ENCODE results near the gene PABPC1L.
A peak's percentile ranks its signal among the peaks of the same experiment; 100 is the strongest.

The PABPC1L gene

GRCh38 chr20:44887466-44887865 is 22.4 kb upstream of the PABPC1L start:
- Mint-ChIP-seq H3K9me3 (no peaks in the 10 kb centered on the region), H3K36me3 (ENCODE audit: low read depth) (peaks cover 32% of the 10 kb centered on the region), H3K4me1 (ENCODE audit: low read depth) (peaks cover 65% of the 10 kb centered on the region), H3K4me3 (peak overlapping the region; percentile 96), H3K27me3 (no peaks in the 10 kb centered on the region), H3K27ac (peak overlapping the region; percentile 93)

- H3K36me3 Mint-ChIP-seq (ENCODE audit: low read depth) = peaks cover 36% of the 10 kb centered on the region
- H3K27me3 Mint-ChIP-seq = no peaks in the 10 kb centered on the region
- no peaks in the 10 kb centered on the region for H3K9me3 Mint-ChIP-seq
- peak overlapping the region; percentile 96 for H3K4me3 Mint-ChIP-seq
- H3K27ac Mint-ChIP-seq = no peak overlapping the region
- H3K4me1 Mint-ChIP-seq (ENCODE audit: low read depth) = peaks cover 74% of the 10 kb centered on the region
Measured at GRCh38 chr20:44888226-44889103, 21.4 kb upstream of the PABPC1L start.

- Mint-ChIP-seq H3K4me3 (peak overlapping the region; percentile 6), H3K9me3 (no peaks in the 10 kb centered on the region), H3K27ac (peak overlapping the region; percentile 73), H3K36me3 (ENCODE audit: low read depth) (peaks cover 50% of the 10 kb centered on the region), H3K27me3 (no peaks in the 10 kb centered on the region), H3K4me1 (ENCODE audit: low read depth) (peaks cover 93% of the 10 kb centered on the region)
Measured at GRCh38 chr20:44891826-44892225, 18.0 kb upstream of the PABPC1L start.

- Mint-ChIP-seq H3K9me3 (no peaks in the 10 kb centered on the region), H3K36me3 (ENCODE audit: low read depth) (peaks cover 46% of the 10 kb centered on the region), H3K27me3 (no peaks in the 10 kb centered on the region), H3K4me3 (no peak overlapping the region), H3K4me1 (ENCODE audit: low read depth) (peaks cover 90% of the 10 kb centered on the region), H3K27ac (peak overlapping the region; percentile 1)
Measured at GRCh38 chr20:44894959-44895358, 14.9 kb upstream of the PABPC1L start.

GRCh38 chr20:44896583-44896982 is 13.3 kb upstream of the PABPC1L start:
- peaks cover 92% of the 10 kb centered on the region for H3K4me1 Mint-ChIP-seq (ENCODE audit: low read depth)
- no peaks in the 10 kb centered on the region for H3K27me3 Mint-ChIP-seq
- H3K9me3 Mint-ChIP-seq = no peaks in the 10 kb centered on the region
- peaks cover 56% of the 10 kb centered on the region for H3K36me3 Mint-ChIP-seq (ENCODE audit: low read depth)
- no peak overlapping the region for H3K27ac Mint-ChIP-seq
- H3K4me3 Mint-ChIP-seq = no peak overlapping the region

GRCh38 chr20:44897133-44897532 is 12.7 kb upstream of the PABPC1L start:
- Mint-ChIP-seq H3K9me3 (no peaks in the 10 kb centered on the region), H3K4me1 (ENCODE audit: low read depth) (peaks cover 87% of the 10 kb centered on the region), H3K36me3 (ENCODE audit: low read depth) (peaks cover 53% of the 10 kb centered on the region), H3K27me3 (no peaks in the 10 kb centered on the region), H3K27ac (peak overlapping the region; percentile 17), H3K4me3 (no peak overlapping the region)

- Mint-ChIP-seq H3K4me1 (ENCODE audit: low read depth) (peaks cover 57% of the 10 kb centered on the region), H3K27me3 (no peaks in the 10 kb centered on the region), H3K36me3 (ENCODE audit: low read depth) (peaks cover 60% of the 10 kb centered on the region), H3K27ac (peak overlapping the region; percentile 90), H3K9me3 (no peaks in the 10 kb centered on the region), H3K4me3 (peak overlapping the region; percentile 23)
Measured at GRCh38 chr20:44900231-44900854, 9.5 kb upstream of the PABPC1L start.

GRCh38 chr20:44901974-44902373 is 7.9 kb upstream of the PABPC1L start:
- H3K9me3 Mint-ChIP-seq = no peaks in the 10 kb centered on the region
- peaks cover 64% of the 10 kb centered on the region for H3K36me3 Mint-ChIP-seq (ENCODE audit: low read depth)
- peaks cover 41% of the 10 kb centered on the region for H3K4me1 Mint-ChIP-seq (ENCODE audit: low read depth)
- no peak overlapping the region for H3K4me3 Mint-ChIP-seq
- no peaks in the 10 kb centered on the region for H3K27me3 Mint-ChIP-seq
- H3K27ac Mint-ChIP-seq = no peak overlapping the region

- Mint-ChIP-seq H3K4me1 (ENCODE audit: low read depth) (peaks cover 23% of the 10 kb centered on the region), H3K36me3 (ENCODE audit: low read depth) (peaks cover 69% of the 10 kb centered on the region), H3K27me3 (no peaks in the 10 kb centered on the region), H3K9me3 (no peaks in the 10 kb centered on the region), H3K27ac (no peak overlapping the region), H3K4me3 (no peak overlapping the region)
Measured at GRCh38 chr20:44904377-44904776, 5.5 kb upstream of the PABPC1L start.

GRCh38 chr20:44908987-44909871 is 631 bp upstream of the PABPC1L start:
- H3K27me3 Mint-ChIP-seq = no peaks in the 10 kb centered on the region
- no peak overlapping the region for H3K27ac Mint-ChIP-seq
- H3K36me3 Mint-ChIP-seq (ENCODE audit: low read depth) = peaks cover 55% of the 10 kb centered on the region
- peaks cover 31% of the 10 kb centered on the region for H3K4me1 Mint-ChIP-seq (ENCODE audit: low read depth)
- peak overlapping the region; percentile 86 for H3K4me3 Mint-ChIP-seq
- H3K9me3 Mint-ChIP-seq = no peaks in the 10 kb centered on the region

GRCh38 chr20:44910690-44911262 is 916 bp downstream of the PABPC1L start:
- Mint-ChIP-seq H3K27me3 (no peaks in the 10 kb centered on the region), H3K4me1 (ENCODE audit: low read depth) (peaks cover 41% of the 10 kb centered on the region), H3K36me3 (ENCODE audit: low read depth) (peaks cover 56% of the 10 kb centered on the region), H3K4me3 (peak overlapping the region; percentile 86), H3K27ac (peak overlapping the region; percentile 26), H3K9me3 (no peaks in the 10 kb centered on the region)

- peaks cover 41% of the 10 kb centered on the region for H3K4me1 Mint-ChIP-seq (ENCODE audit: low read depth)
- no peak overlapping the region for H3K27ac Mint-ChIP-seq
- peak overlapping the region; percentile 70 for H3K4me3 Mint-ChIP-seq
- H3K9me3 Mint-ChIP-seq = no peaks in the 10 kb centered on the region
- peaks cover 56% of the 10 kb centered on the region for H3K36me3 Mint-ChIP-seq (ENCODE audit: low read depth)
- H3K27me3 Mint-ChIP-seq = no peaks in the 10 kb centered on the region
Measured at GRCh38 chr20:44911264-44911921, 1.5 kb downstream of the PABPC1L start.

- H3K4me3 Mint-ChIP-seq = no peak overlapping the region
- peaks cover 41% of the 10 kb centered on the region for H3K4me1 Mint-ChIP-seq (ENCODE audit: low read depth)
- no peaks in the 10 kb centered on the region for H3K9me3 Mint-ChIP-seq
- H3K36me3 Mint-ChIP-seq (ENCODE audit: low read depth) = peaks cover 56% of the 10 kb centered on the region
- no peak overlapping the region for H3K27ac Mint-ChIP-seq
- no peaks in the 10 kb centered on the region for H3K27me3 Mint-ChIP-seq
Measured at GRCh38 chr20:44912189-44912588, 2.3 kb downstream of the PABPC1L start.

GRCh38 chr20:44914924-44915323 is 5.1 kb downstream of the PABPC1L start:
- no peak overlapping the region for H3K4me3 Mint-ChIP-seq
- H3K9me3 Mint-ChIP-seq = no peaks in the 10 kb centered on the region
- peak overlapping the region; percentile 53 for H3K27ac Mint-ChIP-seq

More at GRCh38 chr20:44914924-44915323, 5.1 kb downstream of the PABPC1L start:
- peaks cover 48% of the 10 kb centered on the region for H3K36me3 Mint-ChIP-seq (ENCODE audit: low read depth)
- H3K27me3 Mint-ChIP-seq = no peaks in the 10 kb centered on the region
- peaks cover 35% of the 10 kb centered on the region for H3K4me1 Mint-ChIP-seq (ENCODE audit: low read depth)
